H4 (cell line): ENCODE data around the gene NAA30. TPM values are rescaled to one million over a fixed set of nuclear protein-coding genes. Genes with fewer than 3 reads are reported as not detected.
"Not testable (repeated sequence)": the region's sequence is repeated elsewhere in the genome, so short reads cannot be mapped to it uniquely, and the experiment has no call there.

ENCODE experiments used
- DNase-seq: peaks from one replicate; pipeline ENCODE4 v3.0.0-alpha.2; 2015; ENCODE audit warnings: low spot score
- total RNA-seq: library from RNA; depleted of rRNA; stranded (reverse); fragments of >200 nt; shearing (Covaris generic); gene quantifications from 2 replicates; pipeline ENCODE4 v1.2.3, GENCODE V29; 2014; rRNA removed

NAA30 gene
- total RNA-seq: 15.7 and 23.0 TPM in 2 replicates

DNA sequence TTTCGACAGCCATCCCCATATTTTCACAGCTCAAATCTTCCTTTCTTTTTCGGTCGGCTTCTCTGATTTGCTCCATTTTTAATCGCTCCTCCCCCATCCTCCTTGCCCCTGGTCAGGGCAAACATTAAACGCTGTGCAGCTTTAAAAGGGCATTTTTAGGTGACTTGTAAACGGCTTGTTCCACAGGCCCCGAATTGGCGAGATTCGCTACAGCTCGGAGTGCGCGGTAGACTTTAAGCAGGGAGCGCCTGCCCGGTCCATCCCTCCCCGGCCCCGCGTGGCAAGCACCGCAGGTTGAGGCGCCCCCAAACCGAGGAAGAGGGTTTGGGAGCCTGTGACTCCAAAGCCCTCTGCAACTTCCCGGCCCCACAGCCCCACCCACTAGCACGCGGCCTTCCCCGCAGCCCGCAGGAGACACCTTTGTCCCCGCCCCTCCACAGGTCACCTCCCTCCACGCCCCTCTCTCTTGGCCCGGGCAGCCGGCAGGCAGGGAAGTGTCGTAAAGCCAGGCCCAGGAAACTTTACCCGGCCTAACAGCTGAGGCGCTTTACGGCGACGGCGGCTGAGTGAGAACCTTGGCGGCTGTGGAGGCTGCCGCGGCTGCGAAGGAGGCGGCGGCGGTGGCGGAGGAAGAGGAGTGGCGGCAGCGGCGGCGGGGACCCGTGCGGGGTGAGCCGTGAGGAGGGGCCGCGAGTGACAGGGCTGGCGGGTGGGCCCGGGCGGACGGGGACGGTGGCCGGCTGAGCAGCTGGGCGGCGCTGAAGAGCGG lies at the start of gene NAA30:
TSS of gene NAA30 (plus strand) at position 550 of the 769 bp plus-strand sequence. CDS start 372 bp downstream, outside the sequence.
- peak; percentile 93 for DNase-seq

DNA sequence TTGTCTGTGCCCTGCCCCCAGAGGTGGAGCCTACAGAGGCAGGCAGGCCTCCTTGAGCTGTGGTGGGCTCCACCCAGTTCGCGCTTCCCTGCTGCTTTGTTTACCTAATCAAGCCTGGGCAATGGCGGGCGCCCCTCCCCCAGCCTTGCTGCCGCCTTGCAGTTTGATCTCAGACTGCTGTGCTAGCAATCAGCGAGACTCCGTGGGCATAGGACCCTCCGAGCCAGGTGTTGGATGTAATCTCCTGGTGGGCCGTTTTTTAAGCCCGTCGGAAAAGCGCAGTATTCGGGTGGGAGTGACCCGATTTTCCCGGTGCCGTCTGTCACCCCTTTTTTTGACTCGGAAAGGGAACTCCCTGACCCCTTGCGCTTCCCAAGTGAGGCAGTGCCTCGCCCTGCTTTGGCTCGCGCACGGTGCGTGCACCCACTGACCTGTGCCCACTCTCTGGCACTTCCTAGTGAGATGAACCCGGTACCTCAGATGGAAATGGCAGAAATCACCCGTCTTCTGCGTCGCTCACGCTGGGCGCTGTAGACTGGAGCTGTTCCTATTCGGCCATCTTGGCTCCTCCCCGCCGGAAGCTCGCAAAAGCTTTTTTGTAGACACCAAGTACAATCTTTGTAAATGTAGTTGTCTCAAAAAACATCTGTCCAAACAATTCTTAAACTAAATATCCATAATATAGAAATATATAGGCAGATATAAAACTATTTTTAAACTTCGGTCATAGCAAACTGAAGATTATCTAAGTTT lies 46.7 kb upstream of the NAA30 start:
- not testable (repeated sequence) for DNase-seq

DNA sequence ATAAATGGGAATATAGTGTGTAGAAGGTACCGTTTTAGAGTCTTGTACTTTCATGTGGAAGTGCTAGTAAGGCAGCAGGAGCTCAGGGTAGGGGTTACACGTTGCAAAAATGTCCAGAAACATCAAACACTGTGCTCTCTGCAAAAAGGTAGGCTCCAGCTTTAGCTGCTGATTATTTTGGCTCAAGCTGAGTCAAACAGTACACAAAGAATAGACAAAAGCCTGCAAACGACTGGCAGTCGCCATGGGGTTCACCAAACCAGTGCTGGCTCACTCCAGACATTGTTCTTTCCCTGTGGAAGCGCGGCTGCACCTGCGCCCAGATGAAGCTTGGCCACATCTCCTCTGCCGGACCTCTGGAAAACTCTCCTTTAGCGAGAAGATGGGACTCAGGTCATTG lies 45.3 kb upstream of the NAA30 start:
- DNase-seq: no peak

DNA sequence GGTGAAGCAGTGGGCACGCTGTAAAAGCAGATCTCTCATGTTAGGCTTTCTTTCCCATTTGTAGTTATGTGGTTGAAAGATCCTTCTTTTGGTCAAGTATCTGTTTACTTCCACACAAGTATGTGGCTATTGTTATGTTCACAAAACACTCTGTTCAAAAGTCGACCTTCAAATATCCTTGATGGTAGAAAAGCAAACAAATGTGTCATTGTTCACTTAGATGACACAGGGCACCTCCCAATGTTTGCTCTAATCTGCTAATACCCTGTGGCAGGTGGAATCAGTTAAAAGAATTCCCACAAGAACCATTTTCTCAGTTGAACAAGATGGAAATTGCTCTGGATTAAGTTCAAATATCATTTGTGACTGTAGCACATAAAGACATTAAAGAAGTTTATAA lies 43.6 kb upstream of the NAA30 start:
- no peak for DNase-seq

DNA sequence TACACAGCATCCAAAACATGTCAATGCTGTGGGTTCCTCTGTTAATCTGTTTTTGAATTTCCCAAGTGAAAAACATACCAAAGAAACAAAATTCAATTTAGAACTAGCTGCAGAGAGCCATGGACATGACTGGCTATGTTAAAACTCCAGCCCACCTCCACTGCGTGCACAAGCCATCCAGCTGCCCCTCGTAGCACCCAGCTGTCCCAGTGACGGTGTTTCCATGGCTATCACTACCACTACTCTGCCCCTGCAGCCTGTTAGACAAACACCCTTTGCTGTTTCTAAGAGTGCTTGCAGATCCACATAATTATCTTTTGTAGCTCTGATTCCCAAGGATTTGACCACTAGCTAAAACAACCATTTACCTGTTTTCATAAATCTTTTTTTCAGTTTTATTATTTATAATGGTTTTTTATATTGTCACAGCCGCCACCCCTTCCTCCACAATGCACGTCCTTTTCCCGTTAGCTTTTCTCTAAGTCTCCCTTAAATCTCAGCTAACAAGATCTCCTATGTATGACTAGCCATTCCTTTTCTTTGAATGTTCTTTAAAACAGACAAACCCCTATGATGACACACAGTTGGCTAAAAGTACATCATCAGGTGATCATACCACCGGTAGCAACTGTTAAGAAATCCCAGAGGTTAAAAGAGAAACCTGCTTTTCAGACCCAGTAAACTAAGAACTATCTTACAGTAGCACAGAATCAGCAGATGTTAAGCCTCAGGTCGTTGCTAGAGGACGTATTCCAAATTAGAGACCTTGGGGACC lies 37.8 kb upstream of the NAA30 start:
- no peak for DNase-seq

DNA sequence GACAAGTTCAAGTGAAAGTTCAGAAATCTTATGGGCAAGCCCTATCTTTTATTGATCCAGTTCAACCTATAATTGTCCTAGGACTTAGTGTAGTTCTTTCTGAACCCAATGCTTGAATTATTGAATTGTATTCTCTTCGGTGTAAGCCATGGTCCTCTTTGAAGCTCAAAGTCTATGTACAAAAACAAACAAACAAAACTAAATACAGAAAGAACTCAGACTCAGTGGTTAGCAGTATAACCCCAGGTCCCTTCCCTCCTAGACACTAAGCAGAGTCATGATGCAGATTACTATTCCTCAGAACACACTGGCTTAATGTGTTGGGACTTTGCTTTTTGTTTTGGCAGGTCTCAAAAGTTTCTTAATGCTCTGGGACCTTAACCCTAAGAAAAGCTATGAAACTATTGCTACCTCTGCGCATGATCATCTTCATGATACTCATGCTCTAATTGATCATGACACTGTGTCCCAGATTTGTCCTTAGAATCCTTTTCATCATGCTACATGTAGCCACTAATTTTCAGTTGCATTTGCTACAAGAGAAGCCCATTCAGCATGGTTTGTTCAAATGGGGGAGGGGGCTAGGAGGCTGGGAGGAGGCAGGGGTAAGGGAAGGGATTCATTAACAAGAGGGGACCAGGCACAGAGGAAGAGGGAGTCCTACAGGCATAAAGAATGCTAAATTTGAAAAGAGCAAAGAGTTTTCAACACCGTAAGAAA lies 35.1 kb upstream of the NAA30 start:
- DNase-seq: no peak

DNA sequence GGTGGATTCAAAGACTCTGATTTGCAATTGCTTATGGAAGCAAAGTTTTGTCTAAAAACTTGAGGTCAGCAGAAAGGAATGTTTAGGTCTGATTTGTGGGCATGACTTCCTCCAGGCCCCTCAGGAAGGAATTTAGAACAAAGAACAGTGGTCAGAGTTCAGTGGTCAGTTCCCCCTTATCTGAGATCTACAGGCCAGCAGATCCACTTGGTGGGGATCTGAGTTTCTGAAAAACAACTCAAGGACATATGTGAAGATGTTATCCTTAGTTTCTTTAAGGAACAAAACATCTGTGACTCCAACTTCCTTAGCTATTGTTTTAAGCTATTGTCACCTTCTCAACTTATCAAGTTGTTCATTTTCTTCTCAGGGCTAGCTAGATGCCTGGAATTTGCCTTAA lies 28.0 kb upstream of the NAA30 start:
- DNase-seq: no peak

DNA sequence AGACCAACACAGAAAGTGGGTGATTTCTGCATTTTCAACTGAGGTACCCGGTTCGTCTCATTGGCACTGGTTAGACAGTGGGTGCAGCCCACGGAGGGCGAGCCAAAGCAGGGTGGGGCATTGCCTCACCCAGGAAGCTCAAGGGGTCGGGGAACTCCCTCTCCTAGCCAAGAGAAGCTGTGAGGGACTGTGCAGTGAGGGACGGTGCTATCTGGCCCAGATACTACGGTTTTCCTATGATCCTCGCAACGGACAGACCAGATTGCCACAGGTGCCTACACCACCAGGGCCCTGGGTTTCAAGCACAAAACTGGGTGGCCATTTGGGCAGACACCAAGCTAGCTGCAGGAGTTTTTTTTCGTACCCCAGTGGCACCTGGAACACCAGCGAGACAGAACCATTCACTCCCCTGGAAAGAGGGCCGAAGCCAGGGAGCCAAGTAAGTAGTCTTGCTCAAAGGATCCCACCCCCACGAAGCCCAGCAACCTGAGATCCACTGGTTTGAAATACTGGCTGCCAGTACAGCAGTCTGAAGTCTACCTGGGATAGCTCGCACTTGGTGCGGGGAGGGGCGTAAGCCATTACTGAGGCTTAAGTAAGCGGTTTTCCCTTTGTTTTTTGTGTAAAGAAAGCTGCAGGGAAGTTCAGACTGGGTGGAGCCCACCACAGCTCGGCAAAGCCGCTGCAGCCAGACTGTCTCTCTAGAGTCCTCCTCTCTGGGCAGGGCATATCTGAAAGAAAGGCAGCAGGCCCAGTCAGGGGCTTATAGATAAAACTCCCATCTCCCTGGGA lies 25.5 kb upstream of the NAA30 start:
- DNase-seq: no peak

DNA sequence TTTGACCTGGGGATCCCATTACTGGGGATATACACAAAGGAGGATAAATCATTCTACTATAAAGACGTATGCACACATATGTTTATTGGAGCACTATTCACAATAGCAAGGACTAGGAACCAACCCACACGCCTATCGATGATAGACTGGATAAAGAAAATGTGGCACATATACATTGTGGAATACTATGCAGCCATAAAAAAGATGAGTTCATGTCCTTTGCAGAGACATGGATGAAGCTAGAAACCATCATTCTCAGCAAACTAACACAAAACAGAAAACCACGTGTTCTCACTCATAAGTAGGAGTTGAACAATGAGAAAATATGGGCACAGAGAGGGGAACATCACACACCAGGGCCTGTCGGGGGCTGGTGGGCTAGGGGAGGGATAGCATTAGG lies 20.2 kb upstream of the NAA30 start:
- DNase-seq: not testable (repeated sequence)

DNA sequence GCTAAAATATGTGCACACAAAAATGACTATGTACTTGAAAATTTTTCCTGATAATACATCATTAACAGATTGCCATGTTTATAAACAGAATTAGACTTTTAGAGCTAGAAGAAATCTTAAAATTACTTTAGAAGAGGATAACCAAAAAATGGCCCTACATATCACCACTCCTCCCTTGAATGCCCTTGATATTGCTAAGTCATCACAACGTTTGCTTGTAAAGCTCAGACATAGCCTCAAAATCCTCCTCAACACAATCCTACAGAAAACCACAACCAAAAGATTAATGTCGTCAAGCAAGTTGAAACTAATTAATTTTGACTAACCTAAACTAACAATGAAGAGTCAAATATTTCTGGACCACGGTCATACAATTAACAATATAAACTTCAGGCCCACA lies 19.4 kb upstream of the NAA30 start:
- DNase-seq: no peak

DNA sequence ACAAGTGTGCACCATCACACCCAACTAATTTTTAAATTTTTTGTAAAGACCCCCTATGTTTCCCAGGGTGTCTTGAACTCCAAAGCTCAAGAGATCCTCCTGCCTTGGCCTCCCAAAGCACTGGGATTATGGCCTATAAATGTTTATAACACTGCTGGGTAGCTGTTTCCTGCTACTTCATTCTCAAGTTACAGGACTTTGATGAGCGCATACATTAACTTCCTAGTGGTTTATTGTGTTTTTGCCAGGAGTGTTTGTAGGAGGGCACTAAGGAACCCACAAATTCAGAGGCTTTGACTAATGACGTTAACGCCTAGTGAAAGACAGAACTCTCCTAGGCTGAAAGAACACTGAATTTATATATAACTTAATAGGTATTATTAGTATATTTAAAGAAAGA lies 15.2 kb upstream of the NAA30 start:
- DNase-seq: peak; percentile 26

DNA sequence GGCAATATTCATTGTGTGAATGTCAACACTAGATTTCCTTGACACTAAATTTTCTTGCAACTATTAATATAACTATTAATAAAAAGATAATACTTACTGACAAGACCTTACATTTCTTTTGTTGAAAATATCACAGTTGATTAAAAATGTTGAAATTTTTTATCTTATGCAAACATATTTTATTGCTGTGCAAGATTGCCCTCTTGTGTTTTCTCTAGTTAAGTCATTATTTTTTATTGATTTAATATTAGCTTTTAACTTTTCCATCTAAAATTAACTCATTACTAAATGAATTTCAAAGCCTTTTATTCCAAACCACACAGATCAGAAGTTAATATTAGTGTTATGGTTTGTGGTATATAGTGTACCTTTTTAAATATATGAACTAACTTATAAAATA lies 11.7 kb upstream of the NAA30 start:
- DNase-seq: no peak

DNA sequence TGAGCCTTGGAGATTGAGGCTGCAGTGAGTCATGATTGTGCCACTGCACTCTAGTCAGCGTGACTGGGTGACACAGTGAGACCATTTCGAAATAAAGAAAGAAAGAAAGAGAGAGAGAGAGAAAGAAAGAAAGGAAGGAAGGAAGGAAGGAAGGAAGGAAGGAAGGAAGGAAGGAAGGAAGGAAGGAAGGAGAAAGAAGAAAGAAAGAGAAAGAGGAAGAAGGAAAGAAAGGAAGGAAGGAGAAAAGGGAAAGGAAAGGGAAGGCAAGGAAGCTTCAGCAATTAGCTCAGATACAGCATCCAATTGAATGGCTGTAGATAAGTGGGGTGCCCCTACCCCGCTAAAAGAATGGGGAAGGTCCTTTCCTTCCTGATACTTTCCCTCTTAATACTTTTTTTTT lies 9.5 kb upstream of the NAA30 start:
- no peak for DNase-seq

DNA sequence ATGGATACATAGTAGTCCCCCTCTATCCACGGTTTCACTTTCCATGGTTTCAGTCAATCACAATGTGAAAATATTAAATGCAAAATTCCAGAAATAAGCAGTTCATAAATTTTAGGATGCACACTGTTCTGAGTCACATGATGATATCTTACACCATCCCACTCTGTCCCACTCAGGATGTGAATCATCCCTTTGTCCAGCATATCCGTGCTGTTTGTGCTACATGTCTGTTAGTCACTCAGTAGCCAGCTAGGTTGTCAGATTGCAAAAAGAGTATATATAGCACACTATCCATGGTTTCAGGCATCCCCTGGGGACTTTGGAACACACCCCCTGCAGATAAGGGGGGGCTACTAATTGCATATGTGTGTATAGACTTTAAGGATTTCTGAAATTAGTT lies 8.1 kb upstream of the NAA30 start:
- peak; percentile 22 for DNase-seq

DNA sequence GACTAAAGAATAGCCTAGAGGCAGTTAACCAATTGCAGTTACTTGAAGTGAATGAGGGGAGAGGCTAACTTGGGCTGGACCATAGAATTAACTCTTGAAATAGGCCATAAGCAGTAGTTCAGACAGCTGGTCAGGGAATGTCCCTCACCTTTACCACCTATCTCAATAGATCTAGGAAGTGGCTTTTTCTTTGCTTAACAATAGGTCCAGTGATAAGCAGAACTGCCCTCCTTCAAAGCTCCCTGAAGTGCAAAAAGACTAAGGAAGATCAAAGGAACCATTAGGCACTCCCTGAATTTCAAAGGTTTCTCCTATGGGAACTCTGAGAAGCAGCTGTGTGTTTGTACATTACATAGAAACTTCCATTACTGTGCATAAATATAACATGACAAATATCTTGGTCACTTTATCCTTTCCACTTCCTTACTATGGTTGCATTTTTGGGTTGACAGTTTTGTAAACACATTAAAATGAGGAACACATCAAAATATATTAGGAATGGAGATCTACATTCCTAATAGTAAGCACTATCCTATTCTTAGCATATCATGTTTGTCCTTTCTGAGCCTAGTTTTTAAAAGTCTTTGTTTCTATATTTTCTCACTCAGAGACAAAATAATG lies 7.2 kb upstream of the NAA30 start:
- DNase-seq: no peak

DNA sequence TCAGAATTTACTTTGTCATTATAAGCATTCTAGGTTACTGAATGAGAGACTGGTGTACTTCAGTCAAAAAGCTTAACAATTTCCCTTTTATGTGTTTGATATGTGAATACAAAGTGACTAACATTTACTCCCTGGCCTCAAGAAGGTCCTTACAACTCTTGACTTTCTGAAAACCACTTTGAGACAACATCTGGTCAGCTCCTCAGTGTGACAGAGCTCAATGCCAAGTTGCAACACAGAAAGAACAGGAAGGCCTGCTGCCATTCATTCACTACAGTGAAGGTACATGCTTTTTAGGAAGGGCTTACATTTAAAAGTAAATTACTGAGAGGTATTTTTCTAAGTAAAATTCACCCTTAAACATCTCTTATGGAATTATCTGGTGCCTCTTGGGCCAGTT lies 2.3 kb upstream of the NAA30 start:
- no peak for DNase-seq

DNA sequence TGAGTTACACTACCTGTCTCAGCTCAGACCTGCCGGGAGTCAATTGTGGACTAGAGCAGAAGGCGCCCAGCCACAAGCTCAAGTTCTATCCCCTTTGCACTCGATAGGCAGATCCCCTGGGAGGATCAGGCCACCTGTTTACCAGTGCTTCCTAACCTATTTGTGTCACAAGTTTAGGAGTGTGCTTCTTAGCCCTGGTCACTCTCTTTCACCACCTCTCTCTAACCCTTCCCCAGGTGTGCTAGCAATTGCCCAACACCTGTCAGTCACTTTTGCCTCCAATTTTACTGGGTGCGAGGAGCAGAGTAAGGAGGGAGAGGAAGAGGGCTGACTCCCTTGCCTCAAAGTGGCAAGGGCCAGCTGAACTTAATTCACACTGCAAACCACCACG lies 745 bp upstream of the NAA30 start:
- no peak for DNase-seq

DNA sequence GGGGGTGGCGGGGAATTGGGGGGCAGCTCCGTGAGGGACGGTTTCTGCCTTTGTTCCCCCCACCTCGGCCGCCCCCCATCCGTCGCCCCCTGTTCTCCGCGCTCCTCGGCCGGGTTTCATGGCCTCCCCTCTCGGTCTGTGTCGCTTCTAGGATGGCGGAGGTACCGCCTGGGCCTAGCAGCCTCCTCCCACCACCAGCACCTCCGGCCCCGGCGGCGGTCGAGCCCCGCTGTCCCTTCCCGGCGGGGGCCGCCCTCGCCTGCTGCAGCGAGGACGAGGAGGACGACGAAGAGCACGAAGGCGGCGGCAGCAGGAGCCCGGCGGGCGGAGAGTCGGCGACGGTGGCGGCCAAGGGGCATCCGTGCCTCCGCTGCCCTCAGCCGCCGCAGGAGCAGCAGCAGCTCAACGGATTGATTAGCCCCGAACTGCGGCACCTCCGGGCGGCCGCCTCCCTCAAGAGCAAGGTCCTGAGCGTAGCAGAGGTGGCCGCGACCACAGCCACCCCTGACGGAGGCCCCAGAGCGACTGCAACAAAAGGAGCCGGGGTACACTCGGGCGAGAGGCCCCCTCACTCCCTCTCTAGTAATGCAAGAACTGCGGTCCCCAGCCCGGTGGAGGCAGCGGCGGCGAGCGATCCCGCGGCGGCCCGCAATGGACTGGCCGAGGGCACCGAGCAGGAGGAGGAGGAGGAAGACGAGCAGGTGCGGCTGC lies 575 bp downstream of the NAA30 start:
- DNase-seq: no peak

DNA sequence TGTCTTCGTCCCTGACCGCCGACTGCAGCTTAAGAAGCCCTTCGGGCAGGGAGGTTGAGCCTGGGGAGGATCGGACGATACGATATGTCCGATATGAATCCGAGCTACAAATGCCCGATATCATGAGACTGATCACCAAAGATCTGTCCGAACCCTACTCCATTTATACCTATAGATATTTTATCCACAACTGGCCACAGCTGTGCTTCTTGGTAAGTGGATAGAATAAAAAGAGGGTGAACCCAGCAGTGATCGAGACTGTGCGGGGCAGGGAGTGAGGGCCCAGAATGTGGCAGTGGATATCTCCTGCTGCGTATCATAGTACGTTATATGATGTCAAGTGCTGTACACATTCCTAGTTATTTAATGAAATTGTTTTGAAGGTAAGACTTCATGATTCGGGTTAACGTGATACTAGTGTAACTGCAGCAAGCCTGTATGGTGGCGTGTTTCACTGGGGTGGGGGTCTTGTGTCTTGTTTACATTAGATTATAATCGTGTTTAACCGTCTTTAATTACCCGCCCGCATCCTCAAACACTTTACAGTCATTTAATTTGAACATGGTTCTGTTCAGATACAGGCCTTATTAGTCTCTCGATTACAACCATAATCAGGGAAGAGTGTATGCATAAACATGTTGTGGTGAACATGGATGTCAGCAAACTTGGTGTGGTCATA lies 1.3 kb downstream of the NAA30 start:
- DNase-seq: no peak
